K562 (cell line): ENCODE data around the gene ERF. TPM values are rescaled to one million over a fixed set of nuclear protein-coding genes. Genes with fewer than 3 reads are reported as not detected.
A peak's percentile ranks its signal among the peaks of the same experiment; 100 is the strongest.

Experiments
- BMI1 ChIP-seq: fragments of 150-350 bp; IDR thresholded peaks from 2 replicates; pipeline ENCODE4 v1.6.1; 2014; ENCODE audit warnings: low read length
- CCAR2 ChIP-seq: fragments of 200-400 bp; formaldehyde crosslinking; IDR thresholded peaks from 2 replicates; pipeline ENCODE4 v1.6.1; 2017; ENCODE audit warnings: mild to moderate bottlenecking, low read depth, low read length
- REST ChIP-seq, 2 experiments: fragments of 450-650 bp; formaldehyde crosslinking in 1 of 2; IDR thresholded peaks; 2 replicates each; pipeline versions ENCODE4 v1.4.0 to v1.6.1; 2014 to 2020; ENCODE audit warnings: mild to moderate bottlenecking in 2 of 2, borderline replicate concordance in 1 of 2, low read depth in 1 of 2
- ZBTB2 ChIP-seq: fragments of 450-650 bp; IDR thresholded peaks from 2 replicates; pipeline ENCODE4 v1.6.1; 2016; ENCODE audit warnings: antibody characterized with exemption
- ZNF347 ChIP-seq: fragments of 450-650 bp; formaldehyde crosslinking; IDR thresholded peaks from 2 replicates; pipeline ENCODE4 v1.4.0; 2020; ENCODE audit warnings: low read depth, mild to moderate bottlenecking, moderate library complexity
- ZNF431 ChIP-seq: sonication (generic); formaldehyde crosslinking; IDR thresholded peaks from 2 replicates; pipeline ENCODE4 v1.8.0; 2022; ENCODE audit warnings: mild to moderate bottlenecking, missing genetic modification reagents
- ZNF644 ChIP-seq: fragments of 200-800 bp; sonication (Bioruptor generic); IDR thresholded peaks from 2 replicates; pipeline ENCODE4 v1.6.1; 2016; ENCODE audit warnings: low read depth, missing genetic modification characterization, missing compliant biosample characterization
- polyA plus RNA-seq, 8 experiments: library from polyadenylated mRNA; depleted of rRNA in 4 of 8; stranded (reverse) in 5 of 8; unstranded in 3 of 8; fragments of >200 nt; fragmentation: Nextera tagmentation in 2 of 8; fragmentation: Illumina TruSeq in 1 of 8; extraction: Ambion mirVana in 2 of 8; extraction: Trizol in 1 of 8; gene quantifications; 2 replicates each; pipeline versions ENCODE4 v1.2.1 to v1.2.3, GENCODE V29; 2011 to 2014; ENCODE audit warnings: inconsistent platforms in 1 of 8, missing spikeins in 1 of 8
- total RNA-seq, 7 experiments: library from RNA; depleted of rRNA in 6 of 7; stranded (reverse); fragments of >200 nt in 6 of 7; fragmentation: Illumina TruSeq in 2 of 7; extraction: Trizol in 2 of 7; gene quantifications; 2 replicates each; pipeline versions ENCODE4 v1.2.1 to v1.2.3, GENCODE V29; 2011 to 2021; ENCODE audit warnings: low replicate concordance in 1 of 7
- TF ChIP-seq, protein P1 (sequence below): fragments of 250-450 bp; sonication (Bioruptor Pico); IDR thresholded peaks from 2 replicates; pipeline ENCODE4 v1.8.0; 2022; ENCODE audit warnings: moderate library complexity, mild to moderate bottlenecking, inconsistent platforms
- TF ChIP-seq, protein P2 (sequence below): sonication (generic); formaldehyde crosslinking; IDR thresholded peaks from 2 replicates; pipeline ENCODE4 v1.8.0; 2022; ENCODE audit warnings: missing genetic modification reagents, mild to moderate bottlenecking, moderate library complexity, borderline replicate concordance
- TF ChIP-seq, protein P3 (sequence below): sonication (generic); formaldehyde crosslinking; IDR thresholded peaks from 2 replicates; pipeline ENCODE4 v1.8.0; 2022; ENCODE audit warnings: mild to moderate bottlenecking, low read depth, missing genetic modification reagents

The ERF gene
- total and polyA plus RNA-seq, 9 of the 15 experiments (the other 6 are each of a cell fraction or from before 2014, with no cell fraction given): 0.03 to 75.4 (median 27.0) TPM

DNA sequence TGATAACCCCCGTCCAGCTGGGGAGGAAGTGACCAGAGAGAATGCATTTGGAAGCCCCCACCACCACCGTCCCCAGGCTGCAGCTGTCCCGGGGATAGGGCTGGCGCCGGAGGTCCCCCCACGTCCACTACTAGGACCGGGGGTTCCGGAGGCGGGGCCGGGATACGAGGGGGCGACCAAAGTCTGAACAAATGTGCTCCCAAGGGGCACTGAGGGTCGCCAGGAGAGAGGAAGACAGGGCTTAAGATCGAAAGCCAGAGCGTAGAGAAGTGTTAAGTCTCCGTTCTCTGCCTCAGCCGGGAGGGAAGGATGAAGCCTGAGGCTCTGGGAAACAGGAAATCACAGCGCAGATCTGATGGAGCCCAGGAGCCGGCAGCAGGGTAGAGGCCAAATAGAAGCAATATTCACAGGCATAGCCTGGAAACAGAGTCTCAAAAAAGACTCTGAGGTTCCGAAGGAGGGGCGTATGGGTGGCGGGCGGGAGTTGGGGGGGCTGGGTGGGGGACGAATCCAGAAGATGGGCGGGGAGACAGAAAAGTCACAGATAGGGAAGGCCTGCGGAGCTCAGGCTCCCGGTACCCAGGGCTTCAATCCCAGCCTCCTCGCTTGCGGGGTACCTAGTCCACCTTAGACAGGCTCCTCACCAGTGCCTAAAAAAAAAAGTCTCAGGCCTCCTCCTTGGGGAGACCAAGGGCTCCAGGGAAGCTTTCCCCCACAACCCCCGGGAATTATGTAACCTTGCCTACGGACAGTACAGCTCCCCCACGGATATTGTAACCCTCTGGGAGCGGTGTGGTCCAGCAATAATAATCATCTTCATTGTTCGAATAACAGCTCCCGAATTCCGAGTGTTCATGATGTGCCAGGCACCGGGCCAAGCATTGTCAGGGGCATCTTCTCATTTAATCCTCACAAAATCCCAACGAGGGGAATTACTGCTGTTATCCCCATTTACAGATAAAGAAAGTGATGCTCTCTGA is 1.1 kb upstream of the ERF start (continued):
- TF ChIP-seq, protein P1, sequence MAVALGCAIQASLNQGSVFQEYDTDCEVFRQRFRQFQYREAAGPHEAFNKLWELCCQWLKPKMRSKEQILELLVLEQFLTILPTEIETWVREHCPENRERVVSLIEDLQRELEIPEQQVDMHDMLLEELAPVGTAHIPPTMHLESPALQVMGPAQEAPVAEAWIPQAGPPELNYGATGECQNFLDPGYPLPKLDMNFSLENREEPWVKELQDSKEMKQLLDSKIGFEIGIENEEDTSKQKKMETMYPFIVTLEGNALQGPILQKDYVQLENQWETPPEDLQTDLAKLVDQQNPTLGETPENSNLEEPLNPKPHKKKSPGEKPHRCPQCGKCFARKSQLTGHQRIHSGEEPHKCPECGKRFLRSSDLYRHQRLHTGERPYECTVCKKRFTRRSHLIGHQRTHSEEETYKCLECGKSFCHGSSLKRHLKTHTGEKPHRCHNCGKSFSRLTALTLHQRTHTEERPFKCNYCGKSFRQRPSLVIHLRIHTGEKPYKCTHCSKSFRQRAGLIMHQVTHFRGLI (CRISPR knock-in tag): no peak
- no peak for TF ChIP-seq REST (IDR thresholded peaks at IDR 0.05; ENCODE audit: borderline replicate concordance)
- no peak for TF ChIP-seq REST (CRISPR knock-in tag; IDR thresholded peaks at IDR 0.05; ENCODE audit: low read depth)
- TF ChIP-seq ZNF431 (CRISPR knock-in tag): no peak
- no peak for TF ChIP-seq ZBTB2
- TF ChIP-seq, protein P2, sequence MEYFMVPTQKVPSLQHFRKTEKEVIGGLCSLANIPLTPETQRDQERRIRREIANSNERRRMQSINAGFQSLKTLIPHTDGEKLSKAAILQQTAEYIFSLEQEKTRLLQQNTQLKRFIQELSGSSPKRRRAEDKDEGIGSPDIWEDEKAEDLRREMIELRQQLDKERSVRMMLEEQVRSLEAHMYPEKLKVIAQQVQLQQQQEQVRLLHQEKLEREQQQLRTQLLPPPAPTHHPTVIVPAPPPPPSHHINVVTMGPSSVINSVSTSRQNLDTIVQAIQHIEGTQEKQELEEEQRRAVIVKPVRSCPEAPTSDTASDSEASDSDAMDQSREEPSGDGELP (CRISPR knock-in tag): peak; percentile 42; the same call in 1 of the 2 replicates
- no peak for TF ChIP-seq ZNF644 (tag)
- TF ChIP-seq, protein P3, sequence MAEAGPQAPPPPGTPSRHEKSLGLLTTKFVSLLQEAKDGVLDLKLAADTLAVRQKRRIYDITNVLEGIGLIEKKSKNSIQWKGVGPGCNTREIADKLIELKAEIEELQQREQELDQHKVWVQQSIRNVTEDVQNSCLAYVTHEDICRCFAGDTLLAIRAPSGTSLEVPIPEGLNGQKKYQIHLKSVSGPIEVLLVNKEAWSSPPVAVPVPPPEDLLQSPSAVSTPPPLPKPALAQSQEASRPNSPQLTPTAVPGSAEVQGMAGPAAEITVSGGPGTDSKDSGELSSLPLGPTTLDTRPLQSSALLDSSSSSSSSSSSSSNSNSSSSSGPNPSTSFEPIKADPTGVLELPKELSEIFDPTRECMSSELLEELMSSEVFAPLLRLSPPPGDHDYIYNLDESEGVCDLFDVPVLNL (CRISPR knock-in tag): no peak
- no peak for TF ChIP-seq ZNF347 (CRISPR knock-in tag)
- TF ChIP-seq BMI1: no peak
- no peak for TF ChIP-seq CCAR2
